A549 (cell line): Measurements from ENCODE around the gene FCRL6. TPM values are rescaled to one million over a fixed set of nuclear protein-coding genes. Genes with fewer than 3 reads are reported as not detected.

Experiments
- ATAC-seq, 2 experiments: fragments of 200-7000 bp in 1 of 2; fragments of >200 bp in 1 of 2; cut with Nextera tagmentation in 1 of 2; cut with Tn5 transposase in 1 of 2; 3 replicates each; pipeline versions ENCODE4 v1.8.0 to v1.9.1; 2018 to 2020; ENCODE audit warnings: mild to moderate bottlenecking in 1 of 2, moderate library complexity in 1 of 2
- CTCF ChIA-PET: fragments of 300-600 bp; sonication (Branson Sonifier 250); formaldehyde crosslinking; extraction: SDS; loops from one replicate; lab custom pipeline; 2021; ENCODE audit warnings: antibody characterized with exemption, inconsistent platforms; lab: Yijun Ruan, JAX
- POLR2A ChIA-PET: fragments of 350-600 bp; formaldehyde crosslinking; extraction: SDS; loops from one replicate; lab custom pipeline; 2021; ENCODE audit warnings: antibody characterized with exemption, inconsistent platforms; lab: Yijun Ruan, JAX
- DNase-seq, 2 experiments: peaks; one replicate each; pipeline versions ENCODE4 v3.0.0 to v3.0.0-alpha.2; 2011 to 2016; ENCODE audit warnings: low read depth in 1 of 2, low spot score in 1 of 2
- FAIRE-seq: peaks from 2 replicates; lab custom pipeline; 2011; peaks lifted over from hg19 to GRCh38; lab: Jason Lieb, UNC
- H3K27ac ChIP-seq, 2 experiments: fragments of >200 bp; sonication (Bioruptor Twin); formaldehyde crosslinking; 3 replicates each; pipeline ENCODE4 v1.5.1; 2016 to 2017
- H3K4me1 ChIP-seq: fragments of >200 bp; sonication (Bioruptor Twin); formaldehyde crosslinking; 3 replicates; pipeline ENCODE4 v1.6.1; 2016
- H3K4me2 ChIP-seq: fragments of >200 bp; sonication (Bioruptor Twin); formaldehyde crosslinking; 3 replicates; pipeline ENCODE4 v1.6.1; 2016
- H3K4me3 ChIP-seq: fragments of >200 bp; sonication (Bioruptor Twin); formaldehyde crosslinking; 3 replicates; pipeline ENCODE4 v1.5.1; 2016
- H3K9me3 ChIP-seq: fragments of >200 bp; sonication (Bioruptor Twin); formaldehyde crosslinking; 3 replicates; pipeline ENCODE4 v1.6.1; 2016
- CBX2 ChIP-seq: fragments of 200-600 bp; sonication (generic); IDR thresholded peaks from 2 replicates; pipeline ENCODE4 v1.6.1; 2016; ENCODE audit warnings: low read depth, mild to moderate bottlenecking, borderline replicate concordance
- CBX8 ChIP-seq: fragments of 200-600 bp; sonication (generic); IDR thresholded peaks from 2 replicates; pipeline ENCODE4 v1.6.1; 2016
- CHD2 ChIP-seq: fragments of 150-350 bp; IDR thresholded peaks from 2 replicates; pipeline ENCODE4 v1.6.1; 2014; ENCODE audit warnings: low read length; ENCODE audit not compliant: partially characterized antibody
- EP300 ChIP-seq, 2 experiments: fragments of >200 bp; sonication (Bioruptor Twin); formaldehyde crosslinking; IDR thresholded peaks; 2 replicates in 1 of 2; 3 replicates in 1 of 2; pipeline ENCODE4 v1.6.1; 2016 to 2017
- FOSL2 ChIP-seq, 2 experiments: fragments of 450-650 bp in 1 of 2; fragments of >200 bp in 1 of 2; sonication (Bioruptor Twin) in 1 of 2; formaldehyde crosslinking; IDR thresholded peaks; 2 replicates each; pipeline versions ENCODE4 v1.5.0 to v1.6.1; 2016 to 2020; ENCODE audit warnings: mild to moderate bottlenecking in 1 of 2, moderate library complexity in 1 of 2
- FOXS1 ChIP-seq: fragments of 250-450 bp; sonication (Bioruptor Pico); IDR thresholded peaks from 2 replicates; pipeline ENCODE4 v1.5.0; 2020; ENCODE audit warnings: mild to moderate bottlenecking, moderate library complexity
- JUN ChIP-seq, 2 experiments: fragments of >200 bp; sonication (Bioruptor Twin); formaldehyde crosslinking; IDR thresholded peaks; 2 replicates in 1 of 2; 3 replicates in 1 of 2; pipeline ENCODE4 v1.6.1; 2016 to 2017
- JUNB ChIP-seq: fragments of >200 bp; sonication (Bioruptor Twin); formaldehyde crosslinking; IDR thresholded peaks from 2 replicates; pipeline ENCODE4 v1.6.1; 2016
- KDM5A ChIP-seq: fragments of 200-600 bp; sonication (generic); IDR thresholded peaks from 2 replicates; pipeline ENCODE4 v1.6.1; 2016; ENCODE audit warnings: antibody characterized with exemption, mild to moderate bottlenecking
- MYC ChIP-seq: IDR thresholded peaks from 2 replicates; pipeline ENCODE4 v1.6.1; 2012; ENCODE audit warnings: mild to moderate bottlenecking, inconsistent platforms, low read length, improper control_type of control experiment, borderline replicate concordance
- NFE2L2 ChIP-seq: fragments of 150-350 bp; conservative IDR thresholded peaks from 2 replicates; pipeline ENCODE4 v1.6.1; 2014; ENCODE audit warnings: low read length
- PBX3 ChIP-seq: IDR thresholded peaks from 2 replicates; pipeline ENCODE4 v1.6.1; 2012
- POLR2AphosphoS2 ChIP-seq: conservative IDR thresholded peaks from 2 replicates; pipeline ENCODE4 v1.6.1; 2012; ENCODE audit warnings: low read length, improper control_type of control experiment, inconsistent platforms
- RAD21 ChIP-seq, 2 experiments: fragments of >200 bp in 1 of 2; sonication (Bioruptor Twin) in 1 of 2; formaldehyde crosslinking in 1 of 2; IDR thresholded peaks in 1 of 2; conservative IDR thresholded peaks in 1 of 2; 2 replicates in 1 of 2; 3 replicates in 1 of 2; pipeline ENCODE4 v1.6.1; 2012 to 2018; ENCODE audit warnings: inconsistent platforms in 1 of 2
- RCOR1 ChIP-seq: fragments of 150-350 bp; IDR thresholded peaks from 2 replicates; pipeline ENCODE4 v1.6.1; 2014; ENCODE audit warnings: antibody characterized with exemption, low read length, low read depth
- SMC3 ChIP-seq: fragments of >200 bp; sonication (Bioruptor Twin); formaldehyde crosslinking; IDR thresholded peaks from 3 replicates; pipeline ENCODE4 v1.6.1; 2018; ENCODE audit warnings: inconsistent platforms
- SREBF2 ChIP-seq: fragments of 450-650 bp; IDR thresholded peaks from 2 replicates; pipeline ENCODE4 v1.6.1; 2014; ENCODE audit warnings: mild to moderate bottlenecking, moderate library complexity
- TP53 ChIP-seq: fragments of 250-450 bp; sonication (Bioruptor Pico); IDR thresholded peaks from 2 replicates; pipeline ENCODE4 v1.5.0; 2021; ENCODE audit warnings: mild to moderate bottlenecking, moderate library complexity
- ZFP36 ChIP-seq: fragments of 450-650 bp; IDR thresholded peaks from 2 replicates; pipeline ENCODE4 v1.6.1; 2014; ENCODE audit warnings: borderline replicate concordance; ENCODE audit not compliant: partially characterized antibody
- ZSCAN20 ChIP-seq: fragments of 250-450 bp; sonication (Bioruptor Pico); IDR thresholded peaks from 2 replicates; pipeline ENCODE4 v1.8.0; 2022; ENCODE audit warnings: mild to moderate bottlenecking, moderate library complexity
- WGBS: methylation state at CpG from one replicate; pipeline ENCODE4 v1.1.6; 2017; ENCODE audit errors: missing lambda C conversion rate; 5-methylcytosine and 5-hydroxymethylcytosine counted together
- polyA plus RNA-seq, 4 experiments: library from polyadenylated mRNA; depleted of rRNA in 3 of 4; stranded (reverse); fragments of >200 nt; fragmentation: RNase III in 1 of 4; extraction: RNeasy Plus Mini Kit Qiagen cat#74134 plus additional on column Dnase treatment in 1 of 4; gene quantifications; 2 replicates in 3 of 4; 3 replicates in 1 of 4; pipeline ENCODE4 v1.2.3, GENCODE V29; 2011 to 2017
- TF ChIP-seq, protein P1 (sequence below): fragments of 450-650 bp; IDR thresholded peaks from 2 replicates; pipeline ENCODE4 v1.6.1; 2014; ENCODE audit warnings: antibody characterized with exemption
- TF ChIP-seq, protein P2 (sequence below): fragments of 200-600 bp; sonication (generic); IDR thresholded peaks from 2 replicates; pipeline ENCODE4 v1.6.1; 2016; ENCODE audit warnings: antibody characterized with exemption, mild to moderate bottlenecking, moderate library complexity
- TF ChIP-seq, protein P3 (sequence below): fragments of >200 bp; sonication (Bioruptor Twin); formaldehyde crosslinking; IDR thresholded peaks from 3 replicates; pipeline ENCODE4 v1.5.1; 2016
- TF ChIP-seq, protein P4 (sequence below): IDR thresholded peaks from 2 replicates; pipeline ENCODE4 v1.6.1; 2012
- TF ChIP-seq, protein P5 (sequence below): IDR thresholded peaks from 2 replicates; pipeline ENCODE4 v1.6.1; 2012; ENCODE audit warnings: low read depth, borderline replicate concordance

The FCRL6 gene
- polyA plus RNA-seq, 2 of the 4 experiments (the other 2 are of a cell fraction): not detected

DNA sequence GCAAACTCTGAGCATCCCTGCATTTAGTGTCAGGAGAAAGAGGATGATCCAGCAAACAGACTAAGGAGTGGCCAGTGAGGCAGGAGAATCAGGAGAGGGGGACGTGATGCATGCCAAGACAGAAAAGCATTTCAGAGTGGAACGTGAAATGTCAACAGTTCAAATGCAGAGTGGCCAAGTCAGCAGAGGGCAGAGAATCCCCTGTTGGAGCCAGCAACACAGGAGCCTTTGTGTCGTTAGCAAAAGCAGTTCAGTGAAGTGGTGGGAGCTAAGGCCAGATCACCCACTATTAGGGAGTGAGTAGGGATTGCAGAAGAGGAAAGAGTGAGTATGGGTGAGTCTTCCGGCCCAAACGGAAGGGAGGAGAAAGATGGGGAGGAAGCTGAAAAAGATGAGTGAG is 6.6 kb upstream of the FCRL6 start:
- ATAC-seq (no peak), FAIRE-seq (no peak), DNase-seq (no peak)
- Histone ChIP-seq H3K4me3 (no peak overlapping the region), H3K27ac (no peak overlapping the region), H3K4me1 (no peaks in the 10 kb centered on the region), H3K4me2 (no peak overlapping the region), H3K9me3 (no peaks in the 10 kb centered on the region)
- ChIA-PET POLR2A (no interaction called here), CTCF (interaction anchor here (1.3 to 16.7 kb wide), 2 partner anchors 32 to 96 kb away, joined by 3 to 565 read pairs; partner anchors contain the start of gene SLAMF8)
- 50% methylated on average over 5 of the region's 5 CpGs for WGBS
- TF ChIP-seq JUN (IDR thresholded peaks at IDR 0.05) (no peak), ZSCAN20 (CRISPR knock-in tag) (no peak), SMC3 (no peak), NFE2L2 (no peak), CBX8 (no peak), TP53 (CRISPR knock-in tag) (no peak), CBX2 (no peak), RCOR1 (no peak), CHD2 (no peak)
- TF ChIP-seq, protein P1, sequence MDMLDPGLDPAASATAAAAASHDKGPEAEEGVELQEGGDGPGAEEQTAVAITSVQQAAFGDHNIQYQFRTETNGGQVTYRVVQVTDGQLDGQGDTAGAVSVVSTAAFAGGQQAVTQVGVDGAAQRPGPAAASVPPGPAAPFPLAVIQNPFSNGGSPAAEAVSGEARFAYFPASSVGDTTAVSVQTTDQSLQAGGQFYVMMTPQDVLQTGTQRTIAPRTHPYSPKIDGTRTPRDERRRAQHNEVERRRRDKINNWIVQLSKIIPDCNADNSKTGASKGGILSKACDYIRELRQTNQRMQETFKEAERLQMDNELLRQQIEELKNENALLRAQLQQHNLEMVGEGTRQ: no peak

DNA sequence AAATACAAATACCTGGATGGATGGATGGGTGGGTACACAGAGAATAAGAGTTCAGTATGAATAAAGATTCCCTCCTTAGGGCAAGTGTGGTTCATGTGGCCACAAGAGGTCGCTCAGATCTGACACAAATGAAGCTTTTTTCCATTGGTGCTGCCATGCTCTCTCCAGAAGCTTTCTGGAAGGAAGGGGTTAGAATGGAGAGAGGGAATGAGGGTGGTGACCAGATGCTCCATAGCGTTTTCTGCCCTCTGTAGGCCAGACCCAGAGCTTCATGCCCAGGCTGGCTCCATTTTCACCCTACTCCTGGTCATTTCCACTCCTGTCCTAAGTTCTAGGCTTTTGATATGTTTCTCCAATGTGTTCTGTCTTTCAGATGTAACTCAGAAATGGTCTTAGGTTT is 3.3 kb upstream of the FCRL6 start:
- Histone ChIP-seq H3K9me3 (no peaks in the 10 kb centered on the region; the same call in 2 of the 3 replicates), H3K4me2 (no peak overlapping the region), H3K4me1 (no peaks in the 10 kb centered on the region), H3K4me3 (no peak overlapping the region), H3K27ac (no peak overlapping the region)
- DNase-seq: peak; percentile 86 to 91
- CTCF ChIA-PET: interaction anchor here (0.6 to 16.7 kb wide), 43 partner anchors 9 to 666 kb away, joined by 3 to 565 read pairs (median 7); partner anchors contain the start of genes DUSP23, SLAMF8 and TAGLN2
- POLR2A ChIA-PET: interaction anchor here (2.4 kb wide), 1 partner anchor 91 kb away, joined by 12 read pairs; no protein-coding TSS in a partner anchor
- 0% methylated on average over 2 of the region's 2 CpGs for WGBS
- ATAC-seq: peak; percentile 91 to 99
- FAIRE-seq: peak; percentile 61
- TF ChIP-seq, protein P2, sequence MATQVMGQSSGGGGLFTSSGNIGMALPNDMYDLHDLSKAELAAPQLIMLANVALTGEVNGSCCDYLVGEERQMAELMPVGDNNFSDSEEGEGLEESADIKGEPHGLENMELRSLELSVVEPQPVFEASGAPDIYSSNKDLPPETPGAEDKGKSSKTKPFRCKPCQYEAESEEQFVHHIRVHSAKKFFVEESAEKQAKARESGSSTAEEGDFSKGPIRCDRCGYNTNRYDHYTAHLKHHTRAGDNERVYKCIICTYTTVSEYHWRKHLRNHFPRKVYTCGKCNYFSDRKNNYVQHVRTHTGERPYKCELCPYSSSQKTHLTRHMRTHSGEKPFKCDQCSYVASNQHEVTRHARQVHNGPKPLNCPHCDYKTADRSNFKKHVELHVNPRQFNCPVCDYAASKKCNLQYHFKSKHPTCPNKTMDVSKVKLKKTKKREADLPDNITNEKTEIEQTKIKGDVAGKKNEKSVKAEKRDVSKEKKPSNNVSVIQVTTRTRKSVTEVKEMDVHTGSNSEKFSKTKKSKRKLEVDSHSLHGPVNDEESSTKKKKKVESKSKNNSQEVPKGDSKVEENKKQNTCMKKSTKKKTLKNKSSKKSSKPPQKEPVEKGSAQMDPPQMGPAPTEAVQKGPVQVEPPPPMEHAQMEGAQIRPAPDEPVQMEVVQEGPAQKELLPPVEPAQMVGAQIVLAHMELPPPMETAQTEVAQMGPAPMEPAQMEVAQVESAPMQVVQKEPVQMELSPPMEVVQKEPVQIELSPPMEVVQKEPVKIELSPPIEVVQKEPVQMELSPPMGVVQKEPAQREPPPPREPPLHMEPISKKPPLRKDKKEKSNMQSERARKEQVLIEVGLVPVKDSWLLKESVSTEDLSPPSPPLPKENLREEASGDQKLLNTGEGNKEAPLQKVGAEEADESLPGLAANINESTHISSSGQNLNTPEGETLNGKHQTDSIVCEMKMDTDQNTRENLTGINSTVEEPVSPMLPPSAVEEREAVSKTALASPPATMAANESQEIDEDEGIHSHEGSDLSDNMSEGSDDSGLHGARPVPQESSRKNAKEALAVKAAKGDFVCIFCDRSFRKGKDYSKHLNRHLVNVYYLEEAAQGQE: no peak
- no peak for TF ChIP-seq NFE2L2
- TF ChIP-seq FOSL2 (IDR thresholded peaks at IDR 0.05): no peak
- TF ChIP-seq FOSL2 (CRISPR knock-in tag; IDR thresholded peaks at IDR 0.05): no peak
- TF ChIP-seq SMC3: peak; percentile 96
- peak; percentile 87 for TF ChIP-seq RAD21 (conservative IDR thresholded peaks at IDR 0.05 in 1 of 2, IDR thresholded peaks at IDR 0.05 in 1 of 2)
- no peak for TF ChIP-seq POLR2AphosphoS2
- TF ChIP-seq PBX3: no peak
- no peak for TF ChIP-seq SREBF2
- TF ChIP-seq JUNB: no peak
- no peak for TF ChIP-seq EP300 (IDR thresholded peaks at IDR 0.05)
- no peak for TF ChIP-seq KDM5A
- TF ChIP-seq ZFP36: no peak
- TF ChIP-seq, protein P3, sequence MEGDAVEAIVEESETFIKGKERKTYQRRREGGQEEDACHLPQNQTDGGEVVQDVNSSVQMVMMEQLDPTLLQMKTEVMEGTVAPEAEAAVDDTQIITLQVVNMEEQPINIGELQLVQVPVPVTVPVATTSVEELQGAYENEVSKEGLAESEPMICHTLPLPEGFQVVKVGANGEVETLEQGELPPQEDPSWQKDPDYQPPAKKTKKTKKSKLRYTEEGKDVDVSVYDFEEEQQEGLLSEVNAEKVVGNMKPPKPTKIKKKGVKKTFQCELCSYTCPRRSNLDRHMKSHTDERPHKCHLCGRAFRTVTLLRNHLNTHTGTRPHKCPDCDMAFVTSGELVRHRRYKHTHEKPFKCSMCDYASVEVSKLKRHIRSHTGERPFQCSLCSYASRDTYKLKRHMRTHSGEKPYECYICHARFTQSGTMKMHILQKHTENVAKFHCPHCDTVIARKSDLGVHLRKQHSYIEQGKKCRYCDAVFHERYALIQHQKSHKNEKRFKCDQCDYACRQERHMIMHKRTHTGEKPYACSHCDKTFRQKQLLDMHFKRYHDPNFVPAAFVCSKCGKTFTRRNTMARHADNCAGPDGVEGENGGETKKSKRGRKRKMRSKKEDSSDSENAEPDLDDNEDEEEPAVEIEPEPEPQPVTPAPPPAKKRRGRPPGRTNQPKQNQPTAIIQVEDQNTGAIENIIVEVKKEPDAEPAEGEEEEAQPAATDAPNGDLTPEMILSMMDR: peak; percentile 88
- peak; percentile 69 for TF ChIP-seq MYC
- TF ChIP-seq ZSCAN20 (CRISPR knock-in tag): no peak
- TF ChIP-seq, protein P4, sequence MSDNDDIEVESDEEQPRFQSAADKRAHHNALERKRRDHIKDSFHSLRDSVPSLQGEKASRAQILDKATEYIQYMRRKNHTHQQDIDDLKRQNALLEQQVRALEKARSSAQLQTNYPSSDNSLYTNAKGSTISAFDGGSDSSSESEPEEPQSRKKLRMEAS: peak; percentile 60; the same call in 1 of the 2 replicates
- no peak for TF ChIP-seq FOXS1 (CRISPR knock-in tag)
- TF ChIP-seq, protein P5, sequence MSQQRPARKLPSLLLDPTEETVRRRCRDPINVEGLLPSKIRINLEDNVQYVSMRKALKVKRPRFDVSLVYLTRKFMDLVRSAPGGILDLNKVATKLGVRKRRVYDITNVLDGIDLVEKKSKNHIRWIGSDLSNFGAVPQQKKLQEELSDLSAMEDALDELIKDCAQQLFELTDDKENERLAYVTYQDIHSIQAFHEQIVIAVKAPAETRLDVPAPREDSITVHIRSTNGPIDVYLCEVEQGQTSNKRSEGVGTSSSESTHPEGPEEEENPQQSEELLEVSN: no peak
